HCT116 (cell line): ENCODE data around the gene ITK. TPM values are rescaled to one million over a fixed set of nuclear protein-coding genes. Genes with fewer than 3 reads are reported as not detected.
"Not testable (repeated sequence)": the region's sequence is repeated elsewhere in the genome, so short reads cannot be mapped to it uniquely, and the experiment has no call there.

Experiments
- ATAC-seq: fragments of 200-7000 bp; cut with Tn5 transposase; 2 replicates; pipeline ENCODE4 v1.9.1; 2020; ENCODE audit warnings: mild to moderate bottlenecking, moderate library complexity
- BruUV-seq: library from RNA; stranded (reverse); fragments of 400-500 nt; replicated peaks from 2 replicates; lab custom pipeline; 2021; lab: Mats Ljungman, UMichigan
- CTCF ChIA-PET: fragments of 300-600 bp; sonication (Branson Sonifier 250); formaldehyde crosslinking; loops from one replicate; lab custom pipeline; 2021; ENCODE audit warnings: antibody characterized with exemption; lab: Charles Lee
- POLR2A ChIA-PET: fragments of 300-600, 350-600 bp; sonication (Branson Sonifier 250); formaldehyde crosslinking; loops from one replicate; lab custom pipeline; 2021; ENCODE audit warnings: antibody characterized with exemption; lab: Charles Lee
- RAD21 ChIA-PET, 2 experiments: fragments of 300-600 bp; sonication (Branson Sonifier 250); formaldehyde crosslinking; loops; one replicate each; lab custom pipeline; 2023; ENCODE audit warnings: low total read pairs in 2 of 2; ENCODE audit not compliant: uncharacterized antibody in 2 of 2, unreplicated experiment in 2 of 2, low non-redundant PET in 1 of 2; lab: Charles Lee
- DNase-seq: peaks from one replicate; pipeline ENCODE4 v3.0.0-alpha.2; 2010; ENCODE audit warnings: low read depth, low spot score
- H2AFZ ChIP-seq: fragments of 200-600 bp; shearing (Covaris generic), sonication (generic); 2 replicates; pipeline ENCODE4 v1.6.1; 2017; ENCODE audit warnings: low read depth, mixed run types, mixed read lengths, antibody characterized with exemption, low read length; ENCODE audit not compliant: poor library complexity, severe bottlenecking
- H3K27ac ChIP-seq: 2 replicates; pipeline ENCODE4 v1.5.1; 2012; ENCODE audit warnings: low read depth, low read length
- H3K27me3 ChIP-seq: fragments of 200-600 bp; sonication (generic); 2 replicates; pipeline ENCODE4 v1.6.1; 2016; ENCODE audit warnings: mixed run types, low read length, mixed read lengths; ENCODE audit not compliant: insufficient read depth
- H3K36me3 ChIP-seq, 2 experiments: fragments of 200-500 bp in 1 of 2; fragments of 200-600 bp in 1 of 2; sonication (Bioruptor generic) in 1 of 2; sonication (generic) in 1 of 2; 2 replicates each; pipeline versions ENCODE4 v1.5.1 to v1.6.1; 2014 to 2016; ENCODE audit warnings: low read length in 2 of 2, inconsistent platforms in 1 of 2, mixed read lengths in 1 of 2, mixed run types in 1 of 2; ENCODE audit not compliant: insufficient read depth in 2 of 2, control insufficient read depth in 1 of 2
- H3K4me1 ChIP-seq, 2 experiments: fragments of 200-600 bp in 1 of 2; sonication (generic) in 1 of 2; 2 replicates each; pipeline versions ENCODE4 v1.5.1 to v1.6.1; 2012 to 2017; ENCODE audit warnings: low read length in 2 of 2, inconsistent platforms in 1 of 2, mild to moderate bottlenecking in 1 of 2, mixed read lengths in 1 of 2, mixed run types in 1 of 2, moderate library complexity in 1 of 2; ENCODE audit not compliant: insufficient read depth in 2 of 2, control insufficient read depth in 1 of 2
- H3K4me2 ChIP-seq: fragments of 200-600 bp; sonication (generic); 2 replicates; pipeline ENCODE4 v1.6.1; 2017; ENCODE audit warnings: mixed run types, low read length, mixed read lengths
- H3K4me3 ChIP-seq, 2 experiments: fragments of 200-600 bp in 1 of 2; sonication (generic) in 1 of 2; replicated peaks in 1 of 2; 2 replicates each; pipeline ENCODE4 v1.5.1; 2011 to 2016; ENCODE audit warnings: low read length in 2 of 2, control low read depth in 1 of 2, low read depth in 1 of 2, mild to moderate bottlenecking in 1 of 2, mixed read lengths in 1 of 2, mixed run types in 1 of 2
- H3K79me2 ChIP-seq: fragments of 200-600 bp; sonication (generic); 2 replicates; pipeline ENCODE4 v1.6.1; 2017; ENCODE audit warnings: mild to moderate bottlenecking, mixed run types, low read length, moderate library complexity, mixed read lengths; ENCODE audit not compliant: insufficient read depth
- H3K9ac ChIP-seq: fragments of 200-600 bp; sonication (generic); 2 replicates; pipeline ENCODE4 v1.6.1; 2016; ENCODE audit warnings: low read length, mixed read lengths
- H3K9me2 ChIP-seq: fragments of 200-600 bp; sonication (generic), shearing (Covaris generic); 2 replicates; pipeline ENCODE4 v1.6.1; 2017; ENCODE audit warnings: mixed run types, mild to moderate bottlenecking, moderate library complexity; ENCODE audit not compliant: insufficient read depth
- H3K9me3 ChIP-seq, 2 experiments: fragments of 200-500 bp in 1 of 2; fragments of 200-600 bp in 1 of 2; sonication (Bioruptor generic) in 1 of 2; sonication (generic) in 1 of 2; 2 replicates each; pipeline ENCODE4 v1.6.1; 2014 to 2017; ENCODE audit warnings: low read length in 2 of 2, mixed read lengths in 2 of 2, inconsistent platforms in 1 of 2, low read depth in 1 of 2, mild to moderate bottlenecking in 1 of 2, mixed run types in 1 of 2, moderate library complexity in 1 of 2; ENCODE audit not compliant: control insufficient read depth in 1 of 2, insufficient read depth in 1 of 2
- H4K20me1 ChIP-seq: fragments of 200-600 bp; sonication (generic), shearing (Covaris generic); 2 replicates; pipeline ENCODE4 v1.6.1; 2017; ENCODE audit warnings: mixed run types, mild to moderate bottlenecking, moderate library complexity; ENCODE audit not compliant: insufficient read depth
- ATF3 ChIP-seq: IDR thresholded peaks from 2 replicates; pipeline ENCODE4 v1.6.1; 2012
- CBX3 ChIP-seq: IDR thresholded peaks from 2 replicates; pipeline ENCODE4 v1.6.1; 2012; ENCODE audit warnings: low read depth
- CTCF ChIP-seq, 3 experiments: fragments of 200-600 bp in 1 of 3; sonication (generic) in 1 of 3; IDR thresholded peaks in 2 of 3; conservative IDR thresholded peaks in 1 of 3; 2 replicates each; pipeline ENCODE4 v1.5.1; 2012 to 2017; ENCODE audit warnings: low read depth in 2 of 3, low read length in 2 of 3, antibody characterized with exemption in 1 of 3, borderline replicate concordance in 1 of 3, control low read depth in 1 of 3, mild to moderate bottlenecking in 1 of 3, mixed read lengths in 1 of 3, mixed run types in 1 of 3, moderate library complexity in 1 of 3; ENCODE audit not compliant: insufficient read depth in 1 of 3
- EGR1 ChIP-seq: IDR thresholded peaks from 2 replicates; pipeline ENCODE4 v1.6.1; 2012; ENCODE audit warnings: low read depth
- ELF1 ChIP-seq: IDR thresholded peaks from 2 replicates; pipeline ENCODE4 v1.6.1; 2012; ENCODE audit warnings: low read depth, borderline replicate concordance
- EZH2 ChIP-seq: fragments of 200-600 bp; sonication (generic); IDR thresholded peaks from 2 replicates; pipeline ENCODE4 v1.6.1; 2017; ENCODE audit warnings: antibody characterized with exemption, mixed run types
- JUND ChIP-seq: IDR thresholded peaks from 2 replicates; pipeline ENCODE4 v1.6.1; 2012
- MAX ChIP-seq: IDR thresholded peaks from 2 replicates; pipeline ENCODE4 v1.6.1; 2012
- POLR2A ChIP-seq: IDR thresholded peaks from 2 replicates; pipeline ENCODE4 v1.7.0; 2011; ENCODE audit warnings: borderline replicate concordance; ENCODE audit not compliant: insufficient read depth, insufficient read length; ENCODE audit errors: extremely low read depth
- RAD21 ChIP-seq: IDR thresholded peaks from 2 replicates; pipeline ENCODE4 v1.6.1; 2012; ENCODE audit warnings: low read depth, mild to moderate bottlenecking
- SRF ChIP-seq: IDR thresholded peaks from 2 replicates; pipeline ENCODE4 v1.6.1; 2012; ENCODE audit warnings: low read depth
- TCF7L2 ChIP-seq: IDR thresholded peaks from 2 replicates; pipeline ENCODE4 v1.7.0; 2011; ENCODE audit warnings: borderline replicate concordance, inconsistent platforms; ENCODE audit not compliant: insufficient read depth, insufficient read length; ENCODE audit errors: extremely low read depth
- YY1 ChIP-seq: IDR thresholded peaks from 2 replicates; pipeline ENCODE4 v1.6.1; 2011; ENCODE audit warnings: low read length, low read depth, moderate library complexity, mild to moderate bottlenecking; ENCODE audit not compliant: insufficient replicate concordance; ENCODE audit errors: extremely low read depth
- ZBTB33 ChIP-seq: IDR thresholded peaks from 2 replicates; pipeline ENCODE4 v1.6.1; 2011; ENCODE audit warnings: mild to moderate bottlenecking, low read length, moderate library complexity; ENCODE audit not compliant: insufficient replicate concordance; ENCODE audit errors: extremely low read depth
- ZNF274 ChIP-seq: fragments of 200-500 bp; sonication (Bioruptor generic); IDR thresholded peaks from 2 replicates; pipeline ENCODE4 v1.6.1; 2014; ENCODE audit warnings: mild to moderate bottlenecking, low read depth, low read length, inconsistent platforms
- intact Hi-C: fragments of 100-400 bp; cut with micrococcal nuclease; formaldehyde crosslinking; loops from 2 replicates; pipeline ENCODE4 v1.10.0; 2022
- total RNA-seq: library from RNA; stranded (reverse); gene quantifications from one replicate; pipeline ENCODE4 v1.2.1, GENCODE V29; 2021; ENCODE audit not compliant: unreplicated experiment

ITK gene
- total RNA-seq, 1 experiment from 2014 or later: 0.37 TPM

- CTCF ChIA-PET, ATAC-seq, H2AFZ ChIP-seq, H3K27ac ChIP-seq, RAD21 ChIA-PET, POLR2A ChIA-PET, H3K4me2 ChIP-seq, H3K4me1 ChIP-seq, intact Hi-C loops, BruUV-seq, H4K20me1 ChIP-seq, H3K9me3 ChIP-seq, DNase-seq, H3K79me2 ChIP-seq, H3K9me2 ChIP-seq, H3K9ac ChIP-seq, H3K4me3 ChIP-seq, H3K36me3 ChIP-seq: not testable (repeated sequence)
- H3K27me3 ChIP-seq: peaks cover 47% of the 10 kb centered on the region
These were observed 4.5 kb downstream of the ITK start for GRCh38 chr5:157185122-157185521.

- no TSS peak for BruUV-seq
- H4K20me1 ChIP-seq: no peaks in the 10 kb centered on the region
- no peaks in the 10 kb centered on the region for H3K9me2 ChIP-seq
- no peak overlapping the region for H2AFZ ChIP-seq
- H3K36me3 ChIP-seq: no peaks in the 10 kb centered on the region
- ChIA-PET RAD21 (no interaction called here), POLR2A (no interaction called here), CTCF (no interaction called here)
- H3K4me3 ChIP-seq: no peak overlapping the region
- no peaks in the 10 kb centered on the region for H3K79me2 ChIP-seq
- no peaks in the 10 kb centered on the region for H3K9me3 ChIP-seq
- peaks cover 40% of the 10 kb centered on the region for H3K27me3 ChIP-seq
- H3K4me1 ChIP-seq: no peaks in the 10 kb centered on the region
- no peak overlapping the region for H3K4me2 ChIP-seq
- no peak for ATAC-seq
- no peak for DNase-seq
- H3K9ac ChIP-seq: no peak overlapping the region
- intact Hi-C loops: no loop called here
- H3K27ac ChIP-seq: no peak overlapping the region
- no peak for TF ChIP-seq YY1
- no peak for TF ChIP-seq CTCF (IDR thresholded peaks at IDR 0.05 in 2 of 3, conservative IDR thresholded peaks at IDR 0.05 in 1 of 3; ENCODE audit: borderline replicate concordance in 1 of 3, insufficient read depth in 1 of 3, low read depth in 2 of 3, low read length in 2 of 3)
- TF ChIP-seq ZBTB33: no peak
- TF ChIP-seq EGR1: no peak
- TF ChIP-seq ZNF274: no peak
- TF ChIP-seq SRF: no peak
- TF ChIP-seq MAX: no peak
- no peak for TF ChIP-seq POLR2A
- TF ChIP-seq ATF3: no peak
- no peak for TF ChIP-seq CBX3
- TF ChIP-seq RAD21: no peak
- TF ChIP-seq JUND: no peak
- no peak for TF ChIP-seq ELF1
- no peak for TF ChIP-seq TCF7L2
- TF ChIP-seq EZH2: no peak
These were observed 5.8 kb downstream of the ITK start for GRCh38 chr5:157186309-157187045.
